Naive B cell (primary cell): Measurements from ENCODE around the gene GLIPR1L2. TPM values are rescaled to one million over a fixed set of nuclear protein-coding genes. Genes with fewer than 3 reads are reported as not detected.
"Not testable (repeated sequence)": the region's sequence is repeated elsewhere in the genome, so short reads cannot be mapped to it uniquely, and the experiment has no call there.

ENCODE experiments used
- ATAC-seq, 2 donors: fragments of 150-1000 bp; cut with Tn5 transposase; 2 replicates each; pipeline ENCODE4 v1.10.0; 2021; ENCODE audit warnings: low read depth in 2 of 2, mild to moderate bottlenecking in 2 of 2, moderate library complexity in 2 of 2
- DNase-seq: peaks from one replicate; pipeline ENCODE4 v3.0.0; 2022
- H3K27ac Mint-ChIP-seq, 6 donors: one replicate each; pipeline ENCODE4 v1.8.0; 2020 to 2022; ENCODE audit warnings: mild to moderate bottlenecking in 6 of 6, mixed read lengths in 6 of 6, moderate library complexity in 5 of 6, inconsistent platforms in 2 of 6
- H3K27me3 Mint-ChIP-seq, 3 donors: one replicate each; pipeline ENCODE4 v1.8.0; 2021 to 2022; ENCODE audit warnings: mixed read lengths in 3 of 3, mild to moderate bottlenecking in 1 of 3
- H3K36me3 Mint-ChIP-seq, 2 donors: one replicate each; pipeline ENCODE4 v1.8.0; 2020 to 2022; ENCODE audit warnings: mixed read lengths in 2 of 2, inconsistent platforms in 1 of 2, mild to moderate bottlenecking in 1 of 2
- H3K4me1 Mint-ChIP-seq, 3 donors: one replicate each; pipeline ENCODE4 v1.8.0; 2020 to 2022; ENCODE audit warnings: mixed read lengths in 3 of 3, inconsistent platforms in 1 of 3, mild to moderate bottlenecking in 1 of 3, moderate library complexity in 1 of 3
- H3K4me3 Mint-ChIP-seq, 8 donors: one replicate each; pipeline ENCODE4 v1.8.0; 2020 to 2022; ENCODE audit warnings: mild to moderate bottlenecking in 8 of 8, mixed read lengths in 8 of 8, moderate library complexity in 8 of 8, inconsistent platforms in 2 of 8
- H3K9me3 Mint-ChIP-seq, 7 donors: one replicate each; pipeline ENCODE4 v1.8.0; 2020 to 2022; ENCODE audit warnings: mixed read lengths in 7 of 7, mild to moderate bottlenecking in 5 of 7, inconsistent platforms in 2 of 7, moderate library complexity in 1 of 7
- polyA plus RNA-seq, 6 donors: library from polyadenylated mRNA; unstranded; fragments of 300-500 nt; fragmentation: Illumina TruSeq; gene quantifications; one replicate each; pipeline ENCODE4 v1.2.3, GENCODE V29; 2021; ENCODE audit warnings: low read depth in 6 of 6

Gene GLIPR1L2
- polyA plus RNA-seq, 6 donors from 2014 or later: 0.37 to 0.89 (median 0.59) TPM; not detected in 2

DNA sequence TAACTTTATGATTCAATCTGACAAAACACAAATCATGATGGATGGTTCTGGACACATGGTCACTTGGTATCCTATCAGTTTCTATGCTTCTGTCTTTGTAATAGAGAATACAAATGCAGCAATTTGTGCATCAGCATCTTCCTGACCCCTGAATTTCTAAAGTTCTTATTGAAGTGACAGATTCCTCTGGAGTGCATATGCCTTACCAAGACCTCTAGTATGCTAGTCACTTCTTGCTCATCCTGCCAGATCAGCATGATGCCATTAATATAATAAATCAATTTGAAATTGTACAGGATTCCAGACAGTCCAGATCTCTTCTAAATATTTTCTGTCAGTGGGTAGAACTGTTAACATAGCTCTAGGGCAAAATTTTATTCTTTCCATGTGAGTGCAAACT lies 49.0 kb downstream of the GLIPR1L2 start:
- Mint-ChIP-seq H3K27ac (no peak overlapping the region), H3K27me3 (peaks cover 0 to 8% (median 5%) of the 10 kb centered on the region in 3 donors), H3K4me1 (peaks cover 0 to 4% (median 3%) of the 10 kb centered on the region in 3 donors), H3K36me3 (peaks cover 0 to 10% of the 10 kb centered on the region in 2 donors), H3K4me3 (no peak overlapping the region), H3K9me3 (peaks cover 0 to 22% (median 8%) of the 10 kb centered on the region in 7 donors)
- ATAC-seq: no peak
- no peak for DNase-seq

DNA sequence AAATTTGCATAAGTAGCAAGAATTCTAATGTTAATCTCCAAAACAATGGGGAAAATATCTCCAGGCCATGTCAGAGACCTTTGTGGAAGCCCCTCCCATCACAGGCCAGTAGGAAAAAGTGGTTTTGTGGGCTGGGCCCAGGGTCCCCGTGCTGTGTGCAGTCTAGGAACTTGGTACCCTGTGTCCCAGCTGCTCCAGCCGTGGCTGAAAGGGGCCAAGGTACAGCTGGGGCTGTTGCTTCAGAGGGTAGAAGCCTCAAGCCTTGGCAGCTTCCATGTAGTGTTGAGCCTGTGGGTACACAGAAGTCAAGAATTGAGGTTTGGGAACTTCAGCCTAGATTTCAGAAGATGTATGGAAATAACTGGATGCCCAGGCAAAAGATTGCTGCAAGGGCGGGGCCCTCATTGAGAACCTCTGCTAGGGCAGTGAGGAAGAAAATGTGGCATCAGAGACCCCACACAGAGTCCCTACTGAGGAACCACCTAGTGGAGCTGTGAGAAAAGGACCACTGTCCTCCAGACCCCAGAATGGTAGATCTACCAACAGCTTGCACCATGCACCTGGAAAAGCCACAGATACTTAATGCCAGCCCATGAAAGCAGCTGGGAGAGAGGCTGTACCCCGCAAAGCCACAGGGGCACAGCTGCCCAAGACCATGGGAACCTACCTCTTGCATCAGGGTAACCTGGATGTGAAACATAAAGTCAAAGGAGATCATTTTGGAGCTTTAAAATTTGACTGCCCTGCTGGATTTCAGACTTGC lies 51.0 kb downstream of the GLIPR1L2 start:
- H3K9me3 Mint-ChIP-seq: peaks cover 0 to 13% (median 5%) of the 10 kb centered on the region in 7 donors
- not testable (repeated sequence) for DNase-seq, ATAC-seq, H3K4me1 Mint-ChIP-seq, H3K27me3 Mint-ChIP-seq, H3K36me3 Mint-ChIP-seq, H3K4me3 Mint-ChIP-seq, H3K27ac Mint-ChIP-seq

DNA sequence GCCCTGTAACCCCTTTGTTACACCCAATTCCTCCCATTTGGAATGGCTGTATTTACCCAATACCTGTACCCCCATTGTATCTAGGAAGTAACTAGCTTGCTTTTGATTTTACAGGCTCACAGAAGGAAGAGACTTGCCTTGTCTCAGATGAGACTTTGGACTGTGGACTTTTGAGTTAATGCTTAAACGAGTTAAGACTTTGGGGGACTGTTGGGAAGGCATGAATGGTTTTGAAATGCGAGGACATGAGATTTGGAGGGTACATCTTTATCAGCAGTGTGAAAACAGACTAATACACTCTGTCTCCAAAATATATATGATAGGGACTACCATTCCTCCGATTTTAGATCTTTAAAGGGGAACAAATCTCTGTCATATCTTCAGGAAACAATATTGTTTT lies 51.6 kb downstream of the GLIPR1L2 start:
- not testable (repeated sequence) for H3K4me3 Mint-ChIP-seq, H3K27ac Mint-ChIP-seq, ATAC-seq, DNase-seq, H3K4me1 Mint-ChIP-seq, H3K27me3 Mint-ChIP-seq, H3K36me3 Mint-ChIP-seq
- H3K9me3 Mint-ChIP-seq: peaks cover 0 to 13% (median 4%) of the 10 kb centered on the region in 7 donors

DNA sequence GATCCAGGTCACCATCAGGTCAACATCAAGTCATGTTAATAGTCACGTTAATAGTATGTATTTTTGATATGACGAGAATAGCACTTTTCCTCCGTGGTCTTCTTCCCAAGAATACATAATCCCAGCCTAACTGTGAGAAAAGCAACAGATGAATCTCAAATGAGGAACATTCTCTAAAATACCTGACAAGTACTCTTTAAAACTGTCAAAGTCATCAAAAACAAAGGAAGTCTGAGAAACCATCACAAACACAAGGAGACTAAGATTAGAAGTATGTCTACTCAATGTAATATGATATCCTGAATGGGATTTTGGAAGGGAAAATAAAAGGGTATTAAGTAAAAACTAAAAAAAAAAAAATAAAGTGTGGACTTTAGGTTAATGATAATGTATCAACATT lies 52.8 kb downstream of the GLIPR1L2 start:
- DNase-seq: no peak
- H3K36me3 Mint-ChIP-seq: peaks cover 0 to 10% of the 10 kb centered on the region in 2 donors
- no peak for ATAC-seq
- no peaks in the 10 kb centered on the region for H3K4me1 Mint-ChIP-seq
- no peak overlapping the region for H3K4me3 Mint-ChIP-seq
- peaks cover 0 to 8% (median 5%) of the 10 kb centered on the region in 3 donors for H3K27me3 Mint-ChIP-seq
- peaks cover 0 to 13% (median 3%) of the 10 kb centered on the region in 7 donors for H3K9me3 Mint-ChIP-seq
- H3K27ac Mint-ChIP-seq: peak overlapping the region in 1 of 6 donors; percentile 8

DNA sequence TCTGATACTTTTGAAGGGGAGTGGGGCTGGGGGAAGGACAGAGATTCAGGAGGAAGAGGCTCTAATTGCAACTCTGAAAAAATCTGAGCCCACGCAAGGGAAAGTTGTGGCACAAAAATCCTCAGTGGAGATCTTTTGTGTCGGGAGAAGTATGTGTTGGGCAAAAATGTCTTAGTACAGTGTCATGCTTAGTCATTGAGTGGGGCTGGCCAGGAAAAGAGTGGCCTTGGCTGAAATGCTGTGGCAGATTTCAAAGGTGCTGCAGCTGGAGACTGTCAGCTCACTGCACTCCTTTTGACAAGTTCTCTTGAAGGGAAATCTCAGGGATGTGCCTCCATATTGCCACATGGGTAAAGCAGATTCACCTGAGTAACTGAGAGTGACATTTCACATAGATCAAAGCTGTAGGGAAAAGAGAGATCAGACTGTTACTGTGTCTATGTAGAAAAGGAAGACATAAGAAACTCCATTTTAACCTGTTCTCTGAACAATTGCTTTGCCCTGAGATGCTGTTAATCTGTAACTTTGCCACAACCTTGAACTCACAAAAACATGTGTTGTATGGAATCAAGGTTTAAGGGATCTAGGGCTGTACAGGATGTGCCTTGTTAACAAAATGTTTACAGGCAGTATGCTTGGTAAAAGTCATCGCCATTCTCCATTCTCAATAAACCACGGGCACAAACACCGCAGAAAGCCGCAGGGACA lies 53.7 kb downstream of the GLIPR1L2 start:
- H3K27ac Mint-ChIP-seq: no peak overlapping the region
- no peaks in the 10 kb centered on the region for H3K4me1 Mint-ChIP-seq
- ATAC-seq (no peak), DNase-seq (no peak)
- peaks cover 0 to 10% of the 10 kb centered on the region in 2 donors for H3K36me3 Mint-ChIP-seq
- H3K27me3 Mint-ChIP-seq: peaks cover 0 to 8% (median 5%) of the 10 kb centered on the region in 3 donors
- peak overlapping the region in 1 of 8 donors; percentile 3 for H3K4me3 Mint-ChIP-seq
- peaks cover 0 to 13% (median 3%) of the 10 kb centered on the region in 7 donors for H3K9me3 Mint-ChIP-seq

DNA sequence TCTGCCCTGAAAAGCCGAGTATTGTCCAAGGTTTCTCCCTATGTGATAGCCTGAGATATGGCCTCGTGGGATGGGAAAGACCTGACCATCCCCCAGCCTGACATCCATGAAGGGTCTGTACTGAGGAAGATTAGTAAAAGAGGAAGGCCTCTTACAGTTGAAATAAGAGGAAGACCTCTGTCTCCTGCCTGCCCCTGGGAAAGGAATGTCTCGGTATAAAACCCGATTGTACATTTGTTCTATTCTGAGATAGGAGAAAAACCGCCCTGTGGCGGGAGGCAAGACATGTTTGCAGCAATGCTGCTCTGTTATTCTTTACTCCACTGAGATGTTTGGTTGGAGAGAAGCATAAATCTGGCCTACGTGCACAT lies 54.2 kb downstream of the GLIPR1L2 start:
- ATAC-seq, H3K27ac Mint-ChIP-seq: not testable (repeated sequence)
- H3K9me3 Mint-ChIP-seq: peaks cover 0 to 13% (median 3%) of the 10 kb centered on the region in 7 donors

DNA sequence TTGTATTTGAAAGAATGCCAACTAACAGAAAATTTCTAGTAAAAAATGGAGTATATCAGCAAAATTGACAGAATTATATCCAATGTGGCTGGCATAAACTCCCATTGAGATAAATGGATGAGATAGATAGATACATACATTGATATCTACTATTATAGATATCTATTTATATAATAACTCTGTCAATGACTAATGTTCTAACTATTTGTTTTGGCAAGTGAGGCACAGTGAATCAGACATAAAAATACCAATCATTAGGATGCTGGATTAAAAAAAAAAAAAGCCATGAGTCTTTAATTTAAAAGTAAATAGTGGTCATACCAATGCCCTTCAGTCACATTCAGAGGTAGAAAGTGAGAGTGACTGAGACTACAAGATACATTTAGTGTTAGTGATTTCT lies 56.0 kb downstream of the GLIPR1L2 start:
- no peak overlapping the region for H3K4me3 Mint-ChIP-seq
- DNase-seq: no peak
- no peaks in the 10 kb centered on the region for H3K36me3 Mint-ChIP-seq
- ATAC-seq: no peak
- H3K4me1 Mint-ChIP-seq: no peaks in the 10 kb centered on the region
- H3K27ac Mint-ChIP-seq: no peak overlapping the region
- H3K9me3 Mint-ChIP-seq: peaks cover 0 to 5% (median 0%) of the 10 kb centered on the region in 7 donors
- no peaks in the 10 kb centered on the region for H3K27me3 Mint-ChIP-seq

More for the DNA sequence above, 54.2 kb downstream of the GLIPR1L2 start:
- H3K4me3 Mint-ChIP-seq, DNase-seq, H3K36me3 Mint-ChIP-seq, H3K4me1 Mint-ChIP-seq, H3K27me3 Mint-ChIP-seq: not testable (repeated sequence)

DNA sequence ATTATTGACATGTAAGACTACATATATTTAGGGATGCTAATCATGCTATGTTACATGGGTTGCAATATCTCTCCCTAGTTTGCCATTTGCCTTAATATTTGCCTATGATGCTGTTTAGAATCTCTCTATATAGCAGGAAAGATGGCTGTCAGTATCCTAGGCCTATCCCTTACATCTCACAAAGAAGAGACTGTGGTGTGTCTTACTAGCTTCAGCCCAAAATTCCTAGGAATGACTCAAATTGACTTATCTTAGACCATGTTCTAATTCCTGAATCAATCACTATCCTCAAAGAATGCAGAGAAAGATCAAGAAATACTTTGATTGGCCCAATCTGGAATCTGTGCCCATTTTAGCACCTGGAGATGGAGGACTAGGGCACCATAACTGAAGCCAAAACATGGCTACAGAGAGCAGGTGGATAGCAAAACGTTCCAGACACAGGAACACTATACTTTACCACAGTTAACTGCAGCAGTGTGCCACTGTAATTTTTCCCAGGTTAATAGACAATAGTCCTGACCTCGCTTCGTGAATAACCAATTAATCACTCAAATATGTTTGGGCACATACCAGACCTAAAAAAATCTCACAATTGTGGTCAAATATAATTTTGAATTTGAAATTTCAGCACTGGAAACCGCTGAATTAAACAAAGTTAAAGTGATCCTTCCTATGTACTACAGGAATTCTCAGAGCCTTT lies 57.0 kb downstream of the GLIPR1L2 start:
- Mint-ChIP-seq H3K27ac (no peak overlapping the region), H3K4me3 (no peak overlapping the region), H3K9me3 (no peaks in the 10 kb centered on the region), H3K4me1 (no peaks in the 10 kb centered on the region), H3K27me3 (no peaks in the 10 kb centered on the region), H3K36me3 (no peaks in the 10 kb centered on the region)
- no peak for ATAC-seq
- DNase-seq: no peak

DNA sequence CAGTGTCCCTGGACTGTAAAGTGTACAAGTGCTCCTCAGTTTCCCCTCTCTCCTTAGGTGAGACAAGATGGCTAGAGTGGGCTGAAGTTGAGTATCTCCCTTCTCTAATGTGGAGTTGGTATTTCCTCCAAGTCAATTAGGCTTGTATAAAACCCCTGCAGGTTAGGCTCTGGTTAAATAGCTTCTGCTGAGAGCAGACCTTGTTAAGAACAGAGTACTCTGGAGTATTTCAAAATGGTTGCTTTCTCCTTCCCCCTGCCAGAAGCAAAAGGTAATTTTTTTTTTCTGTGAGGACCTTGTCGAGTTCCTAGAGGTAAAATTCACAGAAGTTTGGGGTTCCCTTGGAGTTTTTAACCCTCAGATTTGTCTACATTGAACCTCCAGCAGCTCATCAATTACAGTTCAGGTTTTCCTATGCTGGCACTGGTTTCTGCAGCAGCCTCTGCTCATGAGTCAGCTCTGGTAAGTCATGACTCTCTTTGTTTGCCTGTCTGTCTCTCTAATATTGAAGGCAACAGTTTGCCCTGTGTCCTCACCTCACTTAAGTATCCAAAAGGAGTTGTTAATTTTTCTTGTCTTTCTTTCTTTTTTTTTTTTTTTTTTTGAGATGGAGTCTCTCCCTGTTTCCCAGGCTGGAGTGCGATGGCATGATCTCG lies 61.9 kb downstream of the GLIPR1L2 start:
- H3K4me3 Mint-ChIP-seq: no peak overlapping the region
- ATAC-seq (no peak), DNase-seq (no peak)
- peaks cover 5 to 13% of the 10 kb centered on the region in 2 donors for H3K36me3 Mint-ChIP-seq
- peaks cover 0 to 4% (median 0%) of the 10 kb centered on the region in 3 donors for H3K4me1 Mint-ChIP-seq
- peaks cover 6 to 14% (median 7%) of the 10 kb centered on the region in 7 donors for H3K9me3 Mint-ChIP-seq
- peaks cover 0 to 8% (median 5%) of the 10 kb centered on the region in 3 donors for H3K27me3 Mint-ChIP-seq
- H3K27ac Mint-ChIP-seq: peak overlapping the region in 1 of 6 donors; percentile 64

DNA sequence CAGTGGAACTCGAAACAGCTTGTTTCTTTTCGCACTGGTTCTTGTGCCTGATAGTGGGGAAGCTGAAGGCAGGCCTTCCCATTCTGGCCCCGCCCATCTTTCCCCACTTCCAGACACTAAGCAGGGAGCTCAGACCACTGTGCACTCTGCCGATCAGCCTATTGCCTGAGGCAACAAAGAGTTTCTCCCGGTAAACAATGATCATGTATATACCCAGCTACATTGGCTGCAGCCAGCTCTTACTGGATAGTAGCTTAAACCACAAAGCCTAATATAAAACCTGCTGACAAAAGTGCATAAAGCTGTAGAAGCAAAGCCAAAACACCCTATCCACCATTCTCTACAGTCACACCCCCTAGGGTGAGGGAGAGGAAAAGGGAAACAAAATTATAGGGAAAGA lies 65.0 kb downstream of the GLIPR1L2 start:
- H3K4me3 Mint-ChIP-seq: no peak overlapping the region
- H3K36me3 Mint-ChIP-seq: peaks cover 11 to 13% of the 10 kb centered on the region in 2 donors
- H3K27ac Mint-ChIP-seq: peak overlapping the region in 1 of 6 donors; percentile 72
- DNase-seq: no peak
- peaks cover 0 to 4% (median 0%) of the 10 kb centered on the region in 3 donors for H3K4me1 Mint-ChIP-seq
- peaks cover 0 to 8% (median 5%) of the 10 kb centered on the region in 3 donors for H3K27me3 Mint-ChIP-seq
- no peak for ATAC-seq
- H3K9me3 Mint-ChIP-seq: peaks cover 7 to 27% (median 13%) of the 10 kb centered on the region in 7 donors

DNA sequence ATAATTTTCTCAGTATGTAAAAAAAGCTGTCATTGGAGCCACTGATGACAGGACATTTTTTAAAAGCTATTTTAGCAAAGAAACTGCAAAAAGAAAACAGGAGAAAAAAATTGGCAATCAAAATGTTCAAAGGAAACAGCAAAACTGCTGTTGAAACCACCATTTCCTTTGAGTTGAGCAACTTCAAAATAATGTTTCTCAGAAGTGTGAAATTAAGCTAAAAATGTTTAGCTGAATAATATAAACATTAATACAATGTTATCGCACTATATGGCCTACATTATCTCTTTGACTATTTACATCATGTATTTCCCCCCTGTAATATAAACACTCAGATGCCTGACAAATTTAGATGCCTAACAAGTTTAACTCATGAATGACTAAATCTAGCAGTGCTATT lies 66.3 kb downstream of the GLIPR1L2 start:
- peaks cover 11 to 13% of the 10 kb centered on the region in 2 donors for H3K36me3 Mint-ChIP-seq
- ATAC-seq (no peak), DNase-seq (no peak)
- H3K4me3 Mint-ChIP-seq: peak overlapping the region in 1 of 8 donors; percentile 15
- H3K27ac Mint-ChIP-seq: no peak overlapping the region
- H3K9me3 Mint-ChIP-seq: peaks cover 7 to 27% (median 13%) of the 10 kb centered on the region in 7 donors
- H3K27me3 Mint-ChIP-seq: peaks cover 0 to 8% (median 5%) of the 10 kb centered on the region in 3 donors
- peaks cover 0 to 4% (median 0%) of the 10 kb centered on the region in 3 donors for H3K4me1 Mint-ChIP-seq

DNA sequence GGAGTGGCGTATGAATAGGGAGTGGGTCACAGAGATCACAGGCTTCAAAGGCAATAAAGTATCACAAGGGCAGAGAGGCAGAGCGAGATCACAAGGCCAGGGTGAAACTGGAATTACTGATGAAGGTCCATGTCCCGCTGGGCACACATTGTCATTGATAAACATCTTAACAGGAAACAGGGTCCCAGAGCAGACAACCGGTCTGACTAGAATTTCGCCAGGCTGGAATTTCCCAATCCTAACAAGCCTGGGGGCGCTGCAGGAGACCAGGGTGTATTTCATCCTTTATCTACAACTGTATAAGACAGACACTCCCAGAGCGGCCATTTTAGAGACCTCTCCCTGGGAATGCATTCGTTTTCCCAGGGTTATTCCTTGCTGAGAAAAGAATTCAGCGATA lies 67.0 kb downstream of the GLIPR1L2 start:
- DNase-seq, H3K4me1 Mint-ChIP-seq, H3K27ac Mint-ChIP-seq, H3K27me3 Mint-ChIP-seq, ATAC-seq, H3K4me3 Mint-ChIP-seq: not testable (repeated sequence)
- Mint-ChIP-seq H3K9me3 (peaks cover 7 to 27% (median 13%) of the 10 kb centered on the region in 7 donors), H3K36me3 (peaks cover 11 to 13% of the 10 kb centered on the region in 2 donors)

DNA sequence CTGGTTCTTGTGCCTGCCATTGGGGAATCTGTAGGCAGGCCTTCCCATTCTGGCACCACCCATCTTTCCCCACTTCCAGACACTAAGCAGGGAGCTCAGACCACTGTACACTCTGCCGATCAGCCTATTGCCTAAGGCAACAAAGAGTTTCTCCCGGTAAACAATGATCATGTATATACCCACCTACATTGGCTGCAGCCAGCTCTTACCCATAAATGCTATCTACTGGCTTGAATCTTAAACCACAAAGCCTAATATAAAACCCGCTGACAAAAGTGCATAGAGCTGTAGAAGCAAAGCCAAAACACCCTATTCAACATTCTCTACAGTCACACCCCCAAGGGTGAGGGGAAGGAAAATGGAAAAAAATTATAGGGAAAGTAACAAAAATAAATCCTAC lies 68.9 kb downstream of the GLIPR1L2 start:
- ATAC-seq (no peak), DNase-seq (no peak)
- Mint-ChIP-seq H3K4me1 (no peaks in the 10 kb centered on the region), H3K27me3 (peaks cover 0 to 8% (median 5%) of the 10 kb centered on the region in 3 donors), H3K4me3 (no peak overlapping the region), H3K27ac (no peak overlapping the region), H3K36me3 (peaks cover 11 to 13% of the 10 kb centered on the region in 2 donors), H3K9me3 (peaks cover 7 to 27% (median 15%) of the 10 kb centered on the region in 7 donors)
